Activated CD8-positive, alpha-beta T cell treated with anti-CD3 and anti-CD28 coated beads for 36 hours (primary cell): ENCODE results near the gene SSPN. TPM values are rescaled to one million over a fixed set of nuclear protein-coding genes. Genes with fewer than 3 reads are reported as not detected.

Source experiments
- ATAC-seq: fragments of 200-7000 bp; cut with Tn5 transposase; one replicate; pipeline ENCODE4 v1.10.0; 2021; ENCODE audit warnings: mild to moderate bottlenecking, moderate library complexity
- CTCF ChIA-PET: fragments of 350-600 bp; sonication (Branson Sonifier 250); formaldehyde crosslinking; loops from one replicate; lab custom pipeline; 2021; ENCODE audit warnings: antibody characterized with exemption; lab: Charles Lee
- POLR2A ChIA-PET: fragments of 350-600 bp; sonication (Branson Sonifier 250); formaldehyde crosslinking; loops from one replicate; lab custom pipeline; 2021; ENCODE audit warnings: antibody characterized with exemption; lab: Charles Lee
- DNase-seq: peaks from one replicate; pipeline ENCODE4 v3.0.0-alpha.2; 2020
- H3K27ac Mint-ChIP-seq: one replicate; pipeline ENCODE4 v1.8.0; 2021; ENCODE audit warnings: mild to moderate bottlenecking, mixed read lengths
- H3K27me3 Mint-ChIP-seq: one replicate; pipeline ENCODE4 v1.8.0; 2021; ENCODE audit warnings: mixed read lengths
- H3K36me3 Mint-ChIP-seq: one replicate; pipeline ENCODE4 v1.8.0; 2021; ENCODE audit warnings: low read depth, mixed read lengths
- H3K4me1 Mint-ChIP-seq: one replicate; pipeline ENCODE4 v1.8.0; 2021; ENCODE audit warnings: low read depth, mixed read lengths
- H3K4me3 Mint-ChIP-seq: one replicate; pipeline ENCODE4 v1.8.0; 2021; ENCODE audit warnings: mild to moderate bottlenecking, moderate library complexity, mixed read lengths
- H3K9me3 Mint-ChIP-seq: one replicate; pipeline ENCODE4 v1.8.0; 2021; ENCODE audit warnings: mixed read lengths
- intact Hi-C: fragments of 100-400 bp; cut with micrococcal nuclease; formaldehyde crosslinking; loops from one replicate; pipeline ENCODE4 v1.10.0; 2022
- total RNA-seq, 2 experiments: library from RNA; stranded (reverse); gene quantifications; one replicate each; pipeline ENCODE4 v1.2.3, GENCODE V29; 2021
- TF ChIP-seq, protein P1 (sequence below): fragments of 200-600 bp; IDR thresholded peaks from one replicate; pipeline ENCODE4 v1.8.0; 2022; ENCODE audit warnings: antibody characterized with exemption, mild to moderate bottlenecking

The SSPN gene
- total RNA-seq, 2 experiments from 2014 or later: not detected

DNA sequence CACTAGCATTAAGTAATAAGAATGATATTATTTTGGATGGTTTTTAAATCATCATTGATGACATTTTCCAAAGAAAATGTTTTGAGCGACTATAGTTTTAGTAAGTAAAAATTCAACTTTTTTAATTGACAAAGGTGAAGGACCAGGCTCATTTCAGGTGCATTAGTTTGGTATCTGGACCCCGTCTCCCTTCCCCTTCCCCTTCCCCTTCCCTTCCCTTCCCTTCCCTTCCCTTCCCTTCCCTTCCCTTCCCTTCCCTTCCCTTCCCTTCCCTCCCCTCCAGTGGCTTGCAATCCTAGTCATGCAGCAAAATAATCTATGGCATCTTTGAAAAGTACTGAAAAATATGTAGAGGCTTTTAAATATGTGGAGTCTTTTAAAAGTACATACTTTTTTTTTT, 13.0 kb upstream of the SSPN start:
- H3K27ac Mint-ChIP-seq: no peak overlapping the region
- POLR2A ChIA-PET: no interaction called here
- CTCF ChIA-PET: no interaction called here
- H3K27me3 Mint-ChIP-seq: peaks cover 17% of the 10 kb centered on the region
- no peaks in the 10 kb centered on the region for H3K4me1 Mint-ChIP-seq
- no peak for ATAC-seq
- DNase-seq: no peak
- intact Hi-C loops: no loop called here
- H3K36me3 Mint-ChIP-seq: no peaks in the 10 kb centered on the region
- no peaks in the 10 kb centered on the region for H3K9me3 Mint-ChIP-seq
- H3K4me3 Mint-ChIP-seq: no peak overlapping the region
- TF ChIP-seq, protein P1, sequence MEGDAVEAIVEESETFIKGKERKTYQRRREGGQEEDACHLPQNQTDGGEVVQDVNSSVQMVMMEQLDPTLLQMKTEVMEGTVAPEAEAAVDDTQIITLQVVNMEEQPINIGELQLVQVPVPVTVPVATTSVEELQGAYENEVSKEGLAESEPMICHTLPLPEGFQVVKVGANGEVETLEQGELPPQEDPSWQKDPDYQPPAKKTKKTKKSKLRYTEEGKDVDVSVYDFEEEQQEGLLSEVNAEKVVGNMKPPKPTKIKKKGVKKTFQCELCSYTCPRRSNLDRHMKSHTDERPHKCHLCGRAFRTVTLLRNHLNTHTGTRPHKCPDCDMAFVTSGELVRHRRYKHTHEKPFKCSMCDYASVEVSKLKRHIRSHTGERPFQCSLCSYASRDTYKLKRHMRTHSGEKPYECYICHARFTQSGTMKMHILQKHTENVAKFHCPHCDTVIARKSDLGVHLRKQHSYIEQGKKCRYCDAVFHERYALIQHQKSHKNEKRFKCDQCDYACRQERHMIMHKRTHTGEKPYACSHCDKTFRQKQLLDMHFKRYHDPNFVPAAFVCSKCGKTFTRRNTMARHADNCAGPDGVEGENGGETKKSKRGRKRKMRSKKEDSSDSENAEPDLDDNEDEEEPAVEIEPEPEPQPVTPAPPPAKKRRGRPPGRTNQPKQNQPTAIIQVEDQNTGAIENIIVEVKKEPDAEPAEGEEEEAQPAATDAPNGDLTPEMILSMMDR: no peak

DNA sequence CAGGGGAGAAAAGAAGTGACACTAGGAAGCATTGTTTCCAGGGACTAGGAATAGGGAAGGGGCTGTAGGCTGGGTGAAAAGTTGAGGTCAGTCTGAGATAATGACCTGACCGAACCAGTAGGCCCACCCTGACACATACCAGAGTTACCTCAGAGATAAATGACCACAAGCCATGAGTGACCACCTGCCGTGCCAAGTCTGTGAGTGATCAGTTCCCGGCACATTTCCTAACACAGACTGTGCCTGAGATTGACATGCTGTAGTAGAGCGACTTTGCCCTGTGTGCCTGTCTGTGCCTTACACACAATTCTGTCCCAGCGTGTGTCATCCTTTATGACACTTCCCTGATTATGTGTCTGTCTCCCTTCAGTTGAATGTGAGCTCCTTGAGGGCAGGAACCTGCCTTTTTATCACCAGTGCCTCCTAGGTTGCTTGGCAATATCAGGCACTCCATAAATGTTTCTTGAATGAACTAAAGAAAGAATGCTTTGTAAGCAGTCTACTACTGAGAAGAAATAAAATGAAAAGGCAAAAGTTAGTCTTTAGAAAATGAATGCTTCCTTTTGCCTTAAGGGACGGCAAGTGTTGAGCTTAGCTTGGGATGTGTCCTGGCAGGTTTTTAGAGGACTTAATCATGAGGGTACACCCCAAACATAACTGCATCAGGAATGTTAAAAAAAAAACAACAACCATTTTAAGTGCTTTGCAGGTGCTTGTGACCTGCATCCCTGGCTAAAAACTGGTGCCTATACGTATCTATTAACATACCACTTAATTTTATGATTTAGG, 9.6 kb upstream of the SSPN start:
- POLR2A ChIA-PET: interaction anchor here (0.6 kb wide), 1 partner anchor 397 kb away, joined by 3 read pairs; no protein-coding TSS in a partner anchor
- peaks cover 28% of the 10 kb centered on the region for H3K27me3 Mint-ChIP-seq
- H3K4me1 Mint-ChIP-seq: no peaks in the 10 kb centered on the region
- intact Hi-C loops: no loop called here
- H3K4me3 Mint-ChIP-seq: no peak overlapping the region
- no peak overlapping the region for H3K27ac Mint-ChIP-seq
- no peaks in the 10 kb centered on the region for H3K36me3 Mint-ChIP-seq
- no peak for ATAC-seq
- CTCF ChIA-PET: no interaction called here
- no peaks in the 10 kb centered on the region for H3K9me3 Mint-ChIP-seq
- DNase-seq: no peak
- TF ChIP-seq, protein P1: no peak

DNA sequence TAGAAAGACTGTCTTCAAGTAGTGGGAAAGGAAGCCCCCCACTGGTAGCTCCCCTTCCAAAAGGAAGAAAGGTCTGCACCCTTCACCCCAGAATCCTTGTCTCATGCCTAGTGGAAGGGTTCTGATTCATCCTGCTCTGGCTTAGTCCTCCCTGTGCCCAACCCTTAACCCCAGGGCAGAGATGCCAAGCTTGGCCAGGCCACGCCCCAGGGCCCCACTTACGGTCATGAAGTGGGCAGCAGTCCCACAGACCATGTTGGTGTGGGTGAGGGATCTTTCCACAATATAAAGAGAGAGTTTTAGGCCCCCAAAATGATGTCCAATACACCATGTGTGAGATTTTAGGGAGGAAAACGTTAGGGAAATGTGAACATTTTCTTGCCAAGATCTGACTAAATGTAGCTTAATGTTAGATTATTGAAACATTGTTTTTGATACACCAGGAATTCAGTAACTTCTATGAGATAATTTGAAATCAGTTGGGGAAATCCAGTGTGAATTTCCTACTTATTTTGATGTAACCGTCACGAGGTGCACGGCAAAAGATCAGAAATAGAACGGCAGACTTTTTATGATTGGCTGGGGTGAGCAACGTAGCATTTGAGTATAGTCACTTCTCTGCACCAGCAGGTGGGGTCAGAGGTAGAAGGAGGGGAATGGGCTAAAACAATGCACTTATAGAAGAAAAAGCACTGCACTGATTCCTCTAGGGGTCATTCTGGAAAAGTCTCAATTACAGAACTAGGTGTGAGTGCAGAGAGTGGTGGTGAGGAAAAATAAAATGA, 8.2 kb upstream of the SSPN start:
- CTCF ChIA-PET: interaction anchor here (1.4 kb wide), 1 partner anchor 10 kb away, joined by 3 read pairs; no protein-coding TSS in a partner anchor
- Mint-ChIP-seq H3K4me3 (no peak overlapping the region), H3K9me3 (no peaks in the 10 kb centered on the region), H3K27me3 (peaks cover 26% of the 10 kb centered on the region), H3K4me1 (no peaks in the 10 kb centered on the region), H3K27ac (no peak overlapping the region), H3K36me3 (no peaks in the 10 kb centered on the region)
- POLR2A ChIA-PET: no interaction called here
- no peak for ATAC-seq
- no peak for DNase-seq
- TF ChIP-seq, protein P1: no peak
- intact Hi-C loops: no loop called here

DNA sequence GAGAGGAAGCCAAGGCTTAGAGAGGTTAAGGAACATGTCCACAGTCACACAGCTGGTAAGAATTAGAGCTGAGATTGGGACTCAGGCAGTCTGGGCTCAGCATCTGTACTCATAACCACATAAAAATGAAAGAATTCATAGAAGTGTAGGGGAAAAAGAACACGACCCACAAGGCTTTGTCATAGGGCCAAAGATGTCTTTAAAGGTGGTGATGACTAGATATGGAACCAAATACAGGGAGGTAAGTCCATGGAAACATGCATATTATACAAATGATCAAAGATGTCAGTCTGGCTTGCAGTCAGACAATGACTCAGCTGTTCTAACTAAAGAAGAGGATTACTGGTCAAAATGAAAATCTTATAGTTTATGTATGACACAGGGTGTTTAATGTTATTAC, 7.2 kb upstream of the SSPN start:
- H3K27ac Mint-ChIP-seq: no peak overlapping the region
- ChIA-PET POLR2A (no interaction called here), CTCF (no interaction called here)
- H3K4me3 Mint-ChIP-seq: no peak overlapping the region
- DNase-seq (no peak), ATAC-seq (no peak)
- intact Hi-C loops: no loop called here
- TF ChIP-seq, protein P1: no peak
- H3K4me1 Mint-ChIP-seq: no peaks in the 10 kb centered on the region
- H3K9me3 Mint-ChIP-seq: no peaks in the 10 kb centered on the region
- no peaks in the 10 kb centered on the region for H3K36me3 Mint-ChIP-seq
- H3K27me3 Mint-ChIP-seq: peaks cover 26% of the 10 kb centered on the region

DNA sequence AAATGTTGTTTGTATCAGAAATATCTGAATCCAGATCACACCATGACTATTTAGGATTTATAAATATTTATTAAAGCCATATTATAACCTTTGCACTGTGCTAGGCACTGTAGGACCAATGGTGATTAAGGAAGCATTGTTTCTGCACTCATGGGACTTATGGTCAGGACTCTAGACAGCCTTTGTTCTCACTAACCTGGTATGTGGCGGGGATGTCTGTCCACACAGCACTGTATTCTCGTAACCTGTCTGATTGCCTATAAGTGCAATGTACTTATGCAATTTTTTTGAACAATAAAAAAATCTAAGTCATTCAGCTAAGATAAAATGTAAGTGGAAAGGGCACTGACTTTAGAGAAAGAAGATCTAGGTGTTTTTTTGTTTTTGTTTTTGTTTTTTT, 6.7 kb upstream of the SSPN start:
- no peaks in the 10 kb centered on the region for H3K4me1 Mint-ChIP-seq
- ChIA-PET CTCF (no interaction called here), POLR2A (no interaction called here)
- no peaks in the 10 kb centered on the region for H3K36me3 Mint-ChIP-seq
- intact Hi-C loops: no loop called here
- no peak overlapping the region for H3K4me3 Mint-ChIP-seq
- ATAC-seq: no peak
- no peak for DNase-seq
- H3K27me3 Mint-ChIP-seq: peaks cover 26% of the 10 kb centered on the region
- H3K27ac Mint-ChIP-seq: no peak overlapping the region
- H3K9me3 Mint-ChIP-seq: no peaks in the 10 kb centered on the region
- TF ChIP-seq, protein P1: no peak
